Ectodermal cell (in vitro differentiated cells): ENCODE results near the gene NGEF.
"Not testable (repeated sequence)": the region's sequence is repeated elsewhere in the genome, so short reads cannot be mapped to it uniquely, and the experiment has no call there.

Source experiments
- H3K27ac ChIP-seq: 2 replicates; pipeline ENCODE4 v1.7.0; 2013; ENCODE audit warnings: mild to moderate bottlenecking, low read depth, low read length; ENCODE audit not compliant: insufficient read depth, poor library complexity, severe bottlenecking
- H3K27me3 ChIP-seq: 2 replicates; pipeline ENCODE4 v1.7.0; 2013; ENCODE audit warnings: mild to moderate bottlenecking, low read length; ENCODE audit not compliant: insufficient read depth, control insufficient read depth, poor library complexity, severe bottlenecking
- H3K36me3 ChIP-seq: one replicate; pipeline ENCODE4 v1.7.0; 2013; ENCODE audit warnings: low read length; ENCODE audit not compliant: control insufficient read depth, insufficient read depth
- H3K4me1 ChIP-seq: one replicate; pipeline ENCODE4 v1.7.0; 2013; ENCODE audit warnings: low read length; ENCODE audit not compliant: control insufficient read depth, insufficient read depth
- H3K4me3 ChIP-seq: 2 replicates; pipeline ENCODE4 v1.7.0; 2013; ENCODE audit warnings: low read depth, low read length, control low read depth; ENCODE audit not compliant: insufficient read depth
- H3K9me3 ChIP-seq: 2 replicates; pipeline ENCODE4 v1.7.0; 2013; ENCODE audit warnings: mild to moderate bottlenecking, low read length, moderate library complexity; ENCODE audit not compliant: control insufficient read depth
- WGBS, 2 experiments: methylation state at CpG; one replicate each; pipeline ENCODE4 v1.1.7; 2013; ENCODE audit warnings: missing lambda C conversion rate in 2 of 2; 5-methylcytosine and 5-hydroxymethylcytosine counted together

Gene NGEF

GRCh38 chr2:233022561-233022960 lies 9.5 kb upstream of the NGEF start:
- no peak overlapping the region for H3K27ac ChIP-seq
- no peaks in the 10 kb centered on the region for H3K27me3 ChIP-seq
- H3K9me3 ChIP-seq, result no peaks in the 10 kb centered on the region
- no peak overlapping the region for H3K4me3 ChIP-seq
- no peaks in the 10 kb centered on the region for H3K36me3 ChIP-seq
- WGBS, 2 experiments, result 95 to 97% methylated on average over 8 of the region's 8 CpGs
- no peaks in the 10 kb centered on the region for H3K4me1 ChIP-seq

DNA sequence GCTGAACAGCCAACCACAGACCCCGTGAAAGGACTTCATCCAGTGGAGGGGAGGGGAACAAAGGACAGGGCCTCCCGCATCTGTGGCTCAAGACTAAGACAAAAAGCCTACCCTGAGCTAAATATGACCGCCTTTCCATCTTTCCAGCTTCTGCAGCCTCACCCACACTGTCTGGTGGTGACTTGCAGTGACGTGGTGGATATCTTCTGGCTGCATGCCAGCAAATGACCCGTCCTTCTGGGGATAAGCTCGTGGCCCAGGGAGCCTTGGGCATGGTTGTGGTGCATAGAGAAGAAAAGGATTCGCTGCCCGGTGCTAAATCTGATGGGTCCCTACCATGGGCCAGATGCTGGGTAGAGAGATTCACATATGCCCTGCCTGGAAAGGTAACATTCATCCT lies 8.7 kb upstream of the NGEF start:
- WGBS, 2 experiments, result 83 to 88% methylated on average over 8 of the region's 8 CpGs
- Histone ChIP-seq H3K27me3 (no peaks in the 10 kb centered on the region), H3K36me3 (no peaks in the 10 kb centered on the region), H3K4me1 (no peaks in the 10 kb centered on the region), H3K9me3 (no peaks in the 10 kb centered on the region), H3K4me3 (no peak overlapping the region), H3K27ac (no peak overlapping the region)

DNA sequence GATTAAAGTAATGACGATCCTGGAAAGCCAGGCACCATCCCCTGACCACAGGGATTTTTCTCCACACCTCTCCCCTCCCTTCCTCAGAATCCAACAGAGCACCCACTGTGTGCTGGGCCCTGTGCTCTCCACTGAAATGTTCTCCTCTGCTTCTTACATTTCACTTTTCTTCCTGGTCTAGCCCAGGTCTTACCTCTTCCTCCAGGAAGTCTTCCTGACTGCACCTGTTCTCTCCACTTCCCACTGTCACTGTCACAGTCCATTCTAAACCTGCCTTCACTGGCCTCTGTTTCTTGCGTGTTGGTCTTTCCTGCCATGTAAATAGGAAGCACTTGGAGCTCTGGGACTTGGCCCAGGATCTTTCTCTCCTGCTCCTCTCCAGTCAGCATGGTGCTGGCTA lies 7.4 kb upstream of the NGEF start:
- H3K27me3 ChIP-seq, result no peaks in the 10 kb centered on the region

DNA sequence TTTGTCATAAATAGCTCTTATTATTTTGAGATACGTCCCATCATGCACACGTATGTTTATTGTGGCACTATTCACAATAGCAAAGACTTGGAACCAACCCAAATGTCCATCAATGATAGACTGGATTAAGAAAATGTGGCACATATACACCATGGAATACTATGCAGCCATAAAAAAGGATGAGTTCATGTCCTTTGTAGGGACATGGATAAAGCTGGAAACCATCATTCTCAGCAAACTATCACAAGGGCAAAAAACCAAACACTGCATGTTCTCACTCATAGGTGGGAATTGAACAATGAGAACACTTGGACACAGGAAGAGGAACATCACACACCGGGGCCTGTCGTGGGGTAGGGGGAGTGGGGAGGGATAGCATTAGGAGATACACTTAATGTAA lies 6.6 kb upstream of the NGEF start:
- not testable (repeated sequence) for H3K27ac ChIP-seq, H3K4me1 ChIP-seq, H3K9me3 ChIP-seq, H3K36me3 ChIP-seq, H3K27me3 ChIP-seq, H3K4me3 ChIP-seq
- WGBS, 2 experiments, result 93 to 94% methylated on average over 3 to 4 of the region's 4 CpGs

More for the DNA sequence above, 7.4 kb upstream of the NGEF start:
- no peaks in the 10 kb centered on the region for H3K4me1 ChIP-seq
- no peak overlapping the region for H3K4me3 ChIP-seq
- no peak overlapping the region for H3K27ac ChIP-seq
- WGBS, 2 experiments, result 88 to 94% methylated on average over 2 of the region's 2 CpGs
- H3K9me3 ChIP-seq, result no peaks in the 10 kb centered on the region
- H3K36me3 ChIP-seq, result no peaks in the 10 kb centered on the region

DNA sequence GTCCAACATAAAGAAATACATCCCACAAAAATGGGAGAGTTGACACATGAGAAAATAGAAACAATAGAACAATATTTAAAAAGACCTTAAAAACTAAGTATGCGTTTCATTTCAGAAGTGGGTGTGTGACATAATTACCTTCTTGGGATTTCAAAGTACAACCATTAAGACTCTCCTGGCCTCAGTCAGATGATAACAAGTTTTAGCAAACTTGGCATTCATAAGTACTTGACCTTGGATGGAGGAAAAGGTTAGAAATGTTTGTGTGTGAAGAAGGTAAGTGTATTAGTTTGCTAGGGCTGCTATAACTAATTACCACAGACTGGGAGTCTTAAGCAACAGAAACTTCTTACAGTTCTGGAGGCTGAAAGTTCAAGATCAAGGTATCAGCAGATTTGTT lies 4.9 kb upstream of the NGEF start:
- H3K27me3 ChIP-seq, result no peaks in the 10 kb centered on the region
- no peak overlapping the region for H3K4me3 ChIP-seq
- no peaks in the 10 kb centered on the region for H3K9me3 ChIP-seq
- 100% methylated on average over 1 of the region's 1 CpG for WGBS, 2 experiments
- H3K4me1 ChIP-seq, result no peaks in the 10 kb centered on the region
- no peak overlapping the region for H3K27ac ChIP-seq
- no peaks in the 10 kb centered on the region for H3K36me3 ChIP-seq

DNA sequence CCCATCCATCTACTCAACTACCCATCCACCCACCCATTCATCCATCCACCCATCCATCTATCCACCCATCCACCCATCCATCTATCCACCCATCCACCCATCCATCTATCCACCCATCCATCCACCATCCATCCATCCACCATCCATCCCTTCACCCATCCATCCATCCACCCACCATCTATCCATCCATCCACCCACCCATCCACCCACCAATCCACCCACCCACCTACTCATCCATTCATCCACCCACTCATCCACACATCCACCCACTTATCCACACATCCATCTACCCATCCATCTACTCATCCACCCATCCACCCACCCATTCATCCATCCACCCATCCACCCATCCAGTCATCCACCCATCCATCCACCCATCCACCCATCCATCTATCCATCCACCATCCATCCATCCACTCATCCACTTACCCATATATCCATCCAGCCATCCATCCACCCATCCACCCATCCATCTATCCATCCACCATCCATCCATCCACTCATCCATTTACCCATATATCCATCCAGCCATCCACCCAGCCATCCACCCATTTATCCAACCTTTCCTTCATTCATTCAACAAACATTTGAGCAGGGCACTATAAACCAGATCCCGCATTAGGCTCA lies 2.1 kb upstream of the NGEF start:
- H3K36me3 ChIP-seq, result no peaks in the 10 kb centered on the region
- no peaks in the 10 kb centered on the region for H3K4me1 ChIP-seq
- no peaks in the 10 kb centered on the region for H3K9me3 ChIP-seq
- no peak overlapping the region for H3K4me3 ChIP-seq
- H3K27me3 ChIP-seq, result no peaks in the 10 kb centered on the region
- H3K27ac ChIP-seq, result no peak overlapping the region
- WGBS, 2 experiments, result 98 to 100% methylated on average over 1 of the region's 1 CpG

DNA sequence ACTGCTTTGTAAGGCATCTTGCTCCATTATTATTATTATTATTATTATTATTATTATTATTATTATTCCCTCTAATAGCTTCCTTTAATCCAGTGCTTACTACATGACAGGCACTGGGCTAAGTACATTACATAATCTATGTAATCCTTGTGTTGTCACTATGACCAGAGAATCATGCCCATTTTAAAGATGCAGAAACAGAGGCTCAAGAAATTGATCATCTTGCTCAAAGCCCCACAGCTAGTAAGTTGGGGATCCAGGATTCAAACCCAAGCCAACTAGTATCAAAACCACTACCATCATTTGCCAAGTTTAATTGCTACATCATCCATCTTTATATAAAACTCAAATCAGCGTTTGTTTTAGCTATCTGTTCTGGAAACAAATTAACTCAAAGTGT lies 594 bp upstream of the NGEF start:
- Histone ChIP-seq H3K27ac (no peak overlapping the region), H3K4me3 (no peak overlapping the region), H3K27me3 (no peaks in the 10 kb centered on the region), H3K36me3 (no peaks in the 10 kb centered on the region), H3K9me3 (no peaks in the 10 kb centered on the region), H3K4me1 (no peaks in the 10 kb centered on the region)
- WGBS, 2 experiments, result 96 to 100% methylated on average over 1 of the region's 1 CpG

- Histone ChIP-seq H3K27me3 (no peaks in the 10 kb centered on the region), H3K9me3 (no peaks in the 10 kb centered on the region), H3K4me1 (no peaks in the 10 kb centered on the region), H3K27ac (no peak overlapping the region), H3K4me3 (no peak overlapping the region), H3K36me3 (no peaks in the 10 kb centered on the region)
- 91 to 92% methylated on average over 12 of the region's 12 CpGs for WGBS, 2 experiments
These were observed 620 bp downstream of the NGEF start for GRCh38 chr2:233012301-233012971.

- no peaks in the 10 kb centered on the region for H3K36me3 ChIP-seq
- no peaks in the 10 kb centered on the region for H3K9me3 ChIP-seq
- no peaks in the 10 kb centered on the region for H3K27me3 ChIP-seq
- no peak overlapping the region for H3K27ac ChIP-seq
- H3K4me1 ChIP-seq, result no peaks in the 10 kb centered on the region
- WGBS, 2 experiments, result 96 to 100% methylated on average over 1 of the region's 1 CpG
- H3K4me3 ChIP-seq, result no peak overlapping the region
These were observed 1.3 kb downstream of the NGEF start for GRCh38 chr2:233011702-233012131.

GRCh38 chr2:233011268-233011650 lies 1.8 kb downstream of the NGEF start:
- H3K4me1 ChIP-seq, result no peaks in the 10 kb centered on the region
- H3K9me3 ChIP-seq, result no peaks in the 10 kb centered on the region
- H3K27ac ChIP-seq, result no peak overlapping the region
- H3K36me3 ChIP-seq, result no peaks in the 10 kb centered on the region
- no peaks in the 10 kb centered on the region for H3K27me3 ChIP-seq
- 94 to 95% methylated on average over 6 of the region's 6 CpGs for WGBS, 2 experiments
- no peak overlapping the region for H3K4me3 ChIP-seq
